Astrocyte (in vitro differentiated cells and primary cell): ENCODE data around the gene UTF1. TPM values are rescaled to one million over a fixed set of nuclear protein-coding genes. Genes with fewer than 3 reads are reported as not detected.

ENCODE experiments used
- DNase-seq: peaks from one replicate; pipeline ENCODE4 v3.0.0-alpha.2; 2010; ENCODE audit warnings: low read depth
- FAIRE-seq: peaks from 2 replicates; lab custom pipeline; 2011; peaks lifted over from hg19 to GRCh38; lab: Jason Lieb, UNC
- H2AFZ ChIP-seq: 2 replicates; pipeline ENCODE4 v1.6.0; 2012; ENCODE audit warnings: low read depth, low read length, inconsistent platforms
- H3K27ac ChIP-seq: 2 replicates; pipeline ENCODE4 v1.5.1; 2011; ENCODE audit warnings: low read depth, low read length, inconsistent platforms
- H3K27me3 ChIP-seq: 2 replicates; pipeline ENCODE4 v1.6.0; 2011; ENCODE audit warnings: low read length, inconsistent platforms; ENCODE audit not compliant: insufficient read depth
- H3K36me3 ChIP-seq: 2 replicates; pipeline ENCODE4 v1.5.1; 2011; ENCODE audit warnings: low read length, inconsistent platforms; ENCODE audit not compliant: insufficient read depth
- H3K4me1 ChIP-seq: 2 replicates; pipeline ENCODE4 v1.5.1; 2011; ENCODE audit warnings: low read length, inconsistent platforms; ENCODE audit not compliant: insufficient read depth
- H3K4me2 ChIP-seq: 2 replicates; pipeline ENCODE4 v1.6.0; 2012; ENCODE audit warnings: low read length, inconsistent platforms
- H3K4me3 ChIP-seq: 2 replicates; pipeline ENCODE4 v1.5.1; 2011; ENCODE audit warnings: low read depth, mild to moderate bottlenecking, low read length, inconsistent platforms; ENCODE audit not compliant: insufficient read depth
- H3K79me2 ChIP-seq: 2 replicates; pipeline ENCODE4 v1.6.0; 2012; ENCODE audit warnings: mild to moderate bottlenecking, low read length, inconsistent platforms; ENCODE audit not compliant: insufficient read depth
- H3K9ac ChIP-seq: 2 replicates; pipeline ENCODE4 v1.6.0; 2012; ENCODE audit warnings: mild to moderate bottlenecking, low read length, inconsistent platforms
- H3K9me3 ChIP-seq: 2 replicates; pipeline ENCODE4 v1.5.1; 2012; ENCODE audit warnings: low read depth, mild to moderate bottlenecking, low read length, inconsistent platforms; ENCODE audit not compliant: insufficient read depth
- H4K20me1 ChIP-seq: 2 replicates; pipeline ENCODE4 v1.6.0; 2012; ENCODE audit warnings: low read length, inconsistent platforms; ENCODE audit not compliant: insufficient read depth
- H3K27ac Mint-ChIP-seq: one replicate; pipeline ENCODE4 v1.8.0; 2021; ENCODE audit warnings: mild to moderate bottlenecking, mixed read lengths; ENCODE audit not compliant: unreplicated experiment
- H3K27me3 Mint-ChIP-seq: one replicate; pipeline ENCODE4 v1.8.0; 2021; ENCODE audit warnings: low read depth, mixed read lengths; ENCODE audit not compliant: unreplicated experiment
- H3K36me3 Mint-ChIP-seq: one replicate; pipeline ENCODE4 v1.8.0; 2021; ENCODE audit warnings: low read depth, mixed read lengths; ENCODE audit not compliant: unreplicated experiment
- H3K4me1 Mint-ChIP-seq: one replicate; pipeline ENCODE4 v1.8.0; 2021; ENCODE audit warnings: low read depth, mixed read lengths; ENCODE audit not compliant: unreplicated experiment
- H3K4me3 Mint-ChIP-seq: one replicate; pipeline ENCODE4 v1.8.0; 2021; ENCODE audit warnings: mild to moderate bottlenecking, moderate library complexity, mixed read lengths; ENCODE audit not compliant: unreplicated experiment
- H3K9me3 Mint-ChIP-seq: one replicate; pipeline ENCODE4 v1.8.0; 2021; ENCODE audit warnings: mild to moderate bottlenecking, mixed read lengths; ENCODE audit not compliant: unreplicated experiment
- CTCF ChIP-seq: IDR thresholded peaks from 2 replicates; pipeline ENCODE4 v1.5.1; 2011; ENCODE audit warnings: low read depth, mild to moderate bottlenecking, inconsistent platforms, low read length, moderate library complexity; ENCODE audit not compliant: insufficient read depth
- EZH2 ChIP-seq: IDR thresholded peaks from 2 replicates; pipeline ENCODE4 v1.6.1; 2012; ENCODE audit warnings: mild to moderate bottlenecking, low read length, inconsistent platforms; ENCODE audit not compliant: insufficient read depth
- total RNA-seq: library from RNA; stranded (reverse); gene quantifications from 2 replicates; pipeline ENCODE4 v1.2.1, GENCODE V29; 2021

UTF1 gene
- total RNA-seq, 1 donor from 2014 or later, result 0.18 TPM

- peaks cover 60% of the 10 kb centered on the region for H3K27me3 Mint-ChIP-seq
- FAIRE-seq (no peak), DNase-seq (no peak)
- Histone ChIP-seq H3K27me3 (peaks cover 42% of the 10 kb centered on the region), H3K36me3 (no peaks in the 10 kb centered on the region), H3K4me2 (peak within 1 kb of the TSS; percentile 8), H3K79me2 (no peaks in the 10 kb centered on the region), H4K20me1 (no peaks in the 10 kb centered on the region), H3K27ac (no peak within 1 kb of the TSS), H2AFZ (no peak within 1 kb of the TSS), H3K4me1 (no peaks in the 10 kb centered on the region), H3K9me3 (no peaks in the 10 kb centered on the region), H3K9ac (no peak within 1 kb of the TSS), H3K4me3 (no peak within 1 kb of the TSS)
- H3K9me3 Mint-ChIP-seq, result no peaks in the 10 kb centered on the region
- no peak within 1 kb of the TSS for H3K4me3 Mint-ChIP-seq
- H3K27ac Mint-ChIP-seq, result no peak within 1 kb of the TSS
- TF ChIP-seq CTCF (no peak), EZH2 (peak; percentile 46)
- no peaks in the 10 kb centered on the region for H3K4me1 Mint-ChIP-seq
- no peaks in the 10 kb centered on the region for H3K36me3 Mint-ChIP-seq
These were observed 7.8 kb downstream of the UTF1 start, which contains the start of gene VENTX for GRCh38 chr10:133237588-133238465. VENTX (plus strand) TSS chr10:133237855; CDS start chr10:133237915, 60 bp downstream.

GRCh38 chr10:133238466-133238804 lies 8.4 kb downstream of the UTF1 start:
- H3K4me2 ChIP-seq, result no peak overlapping the region
- Mint-ChIP-seq H3K4me1 (no peaks in the 10 kb centered on the region), H3K9me3 (no peaks in the 10 kb centered on the region), H3K27ac (no peak overlapping the region), H3K27me3 (peaks cover 58% of the 10 kb centered on the region), H3K36me3 (no peaks in the 10 kb centered on the region), H3K4me3 (no peak overlapping the region)
- no peak for TF ChIP-seq CTCF
- no peak for TF ChIP-seq EZH2
- H3K4me1 ChIP-seq, result no peaks in the 10 kb centered on the region
- no peak overlapping the region for H3K9ac ChIP-seq
- no peak overlapping the region for H3K27ac ChIP-seq
- FAIRE-seq (no peak), DNase-seq (no peak)
- no peaks in the 10 kb centered on the region for H3K9me3 ChIP-seq
- H3K27me3 ChIP-seq, result peaks cover 40% of the 10 kb centered on the region
- no peaks in the 10 kb centered on the region for H3K79me2 ChIP-seq
- no peak overlapping the region for H3K4me3 ChIP-seq
- H2AFZ ChIP-seq, result no peak overlapping the region
- H3K36me3 ChIP-seq, result no peaks in the 10 kb centered on the region
- no peaks in the 10 kb centered on the region for H4K20me1 ChIP-seq

GRCh38 chr10:133239990-133240389 lies 10.0 kb downstream of the UTF1 start:
- no peaks in the 10 kb centered on the region for H3K4me1 Mint-ChIP-seq
- Histone ChIP-seq H3K27me3 (peaks cover 34% of the 10 kb centered on the region), H3K9ac (no peak overlapping the region), H3K79me2 (no peaks in the 10 kb centered on the region), H4K20me1 (no peaks in the 10 kb centered on the region), H3K4me3 (no peak overlapping the region), H3K4me2 (no peak overlapping the region), H3K9me3 (no peaks in the 10 kb centered on the region), H2AFZ (no peak overlapping the region), H3K36me3 (no peaks in the 10 kb centered on the region), H3K27ac (no peak overlapping the region), H3K4me1 (no peaks in the 10 kb centered on the region)
- DNase-seq (no peak), FAIRE-seq (no peak)
- no peak overlapping the region for H3K27ac Mint-ChIP-seq
- H3K27me3 Mint-ChIP-seq, result peaks cover 48% of the 10 kb centered on the region
- H3K4me3 Mint-ChIP-seq, result no peak overlapping the region
- no peak for TF ChIP-seq EZH2
- TF ChIP-seq CTCF, result no peak
- H3K36me3 Mint-ChIP-seq, result no peaks in the 10 kb centered on the region
- no peaks in the 10 kb centered on the region for H3K9me3 Mint-ChIP-seq
